GM23338 (cell line): ENCODE measurements around the gene MAPK8IP3. TPM values are rescaled to one million over a fixed set of nuclear protein-coding genes. Genes with fewer than 3 reads are reported as not detected.

Experiments used
- ATAC-seq: fragments of 200-7000 bp; cut with Tn5 transposase; 3 replicates; pipeline ENCODE4 v1.9.1; 2020
- DNase-seq: peaks from one replicate; pipeline ENCODE4 v3.0.0-alpha.2; 2015; ENCODE audit warnings: low spot score
- H2AFZ ChIP-seq: fragments of 200-600 bp; sonication (generic); 2 replicates; pipeline ENCODE4 v1.8.0; 2016; ENCODE audit warnings: antibody characterized with exemption, mild to moderate bottlenecking, moderate library complexity
- H3F3A ChIP-seq: fragments of 200-600 bp; sonication (generic); replicated peaks from 2 replicates; pipeline ENCODE4 v1.8.0; 2017; ENCODE audit warnings: antibody characterized with exemption, mixed run types, low read depth
- H3K27ac ChIP-seq: fragments of 200-600 bp; sonication (generic); 2 replicates; pipeline ENCODE4 v1.6.1; 2016; ENCODE audit warnings: low read depth
- H3K27me3 ChIP-seq: fragments of 200-600 bp; sonication (generic); 2 replicates; pipeline ENCODE4 v1.8.0; 2016; ENCODE audit warnings: mild to moderate bottlenecking, mixed run types, moderate library complexity; ENCODE audit not compliant: insufficient read depth
- H3K36me3 ChIP-seq: fragments of 200-600 bp; sonication (generic); 2 replicates; pipeline ENCODE4 v1.8.0; 2016; ENCODE audit warnings: mild to moderate bottlenecking; ENCODE audit not compliant: insufficient read depth
- H3K4me1 ChIP-seq: fragments of 200-600 bp; sonication (generic); 2 replicates; pipeline ENCODE4 v1.8.0; 2016; ENCODE audit warnings: mild to moderate bottlenecking, moderate library complexity; ENCODE audit not compliant: insufficient read depth
- H3K4me2 ChIP-seq: fragments of 200-600 bp; sonication (generic); 2 replicates; pipeline ENCODE4 v1.7.1; 2017; ENCODE audit warnings: mixed run types
- H3K4me3 ChIP-seq: fragments of 200-600 bp; sonication (generic); 2 replicates; pipeline ENCODE4 v1.6.1; 2016; ENCODE audit warnings: mixed run types
- H3K79me2 ChIP-seq: fragments of 200-600 bp; sonication (generic); replicated peaks from 2 replicates; pipeline ENCODE4 v1.8.0; 2017; ENCODE audit warnings: mild to moderate bottlenecking; ENCODE audit not compliant: insufficient read depth
- H3K9me2 ChIP-seq: fragments of 200-600 bp; sonication (generic); 2 replicates; pipeline ENCODE4 v1.8.0; 2017; ENCODE audit not compliant: insufficient read depth
- H4K20me1 ChIP-seq: fragments of 200-600 bp; sonication (generic); replicated peaks from 2 replicates; pipeline ENCODE4 v1.8.0; 2017; ENCODE audit warnings: mild to moderate bottlenecking; ENCODE audit not compliant: insufficient read depth
- H3K27ac Mint-ChIP-seq: 2 replicates; pipeline ENCODE4 v1.8.0; 2020; ENCODE audit warnings: inconsistent platforms, mild to moderate bottlenecking, moderate library complexity, mixed read lengths
- H3K27me3 Mint-ChIP-seq: 3 replicates; pipeline ENCODE4 v1.8.0; 2022; ENCODE audit warnings: low read depth, mild to moderate bottlenecking, moderate library complexity, mixed read lengths, inconsistent platforms; ENCODE audit not compliant: insufficient read depth, poor library complexity
- H3K36me3 Mint-ChIP-seq: 3 replicates; pipeline ENCODE4 v1.8.0; 2021; ENCODE audit warnings: low read depth, mild to moderate bottlenecking, inconsistent platforms, moderate library complexity, mixed read lengths
- H3K4me1 Mint-ChIP-seq: 3 replicates; pipeline ENCODE4 v1.8.0; 2020; ENCODE audit warnings: mild to moderate bottlenecking, inconsistent platforms, mixed read lengths
- H3K4me3 Mint-ChIP-seq: 3 replicates; pipeline ENCODE4 v1.8.0; 2021; ENCODE audit warnings: moderate library complexity, mild to moderate bottlenecking, inconsistent platforms, mixed read lengths
- H3K9me3 Mint-ChIP-seq: 3 replicates; pipeline ENCODE4 v1.8.0; 2020; ENCODE audit warnings: moderate library complexity, mild to moderate bottlenecking, inconsistent platforms, mixed read lengths
- CREB1 ChIP-seq: fragments of 250-450 bp; sonication (Bioruptor Pico); IDR thresholded peaks from 2 replicates; pipeline ENCODE4 v1.5.0; 2020; ENCODE audit warnings: low read depth, mild to moderate bottlenecking, moderate library complexity
- NANOG ChIP-seq: IDR thresholded peaks from 2 replicates; pipeline ENCODE4 v1.6.1; 2016; ENCODE audit warnings: antibody characterized with exemption, borderline replicate concordance
- REST ChIP-seq: IDR thresholded peaks from one replicate; pipeline ENCODE4 v1.6.1; 2018; ENCODE audit warnings: antibody characterized with exemption; ENCODE audit not compliant: unreplicated experiment
- STAT1 ChIP-seq: IDR thresholded peaks from one replicate; pipeline ENCODE4 v1.6.1; 2016; ENCODE audit warnings: antibody characterized with exemption; ENCODE audit not compliant: unreplicated experiment
- ZNF114 ChIP-seq: fragments of 250-450 bp; sonication (Bioruptor Pico); IDR thresholded peaks from 2 replicates; pipeline ENCODE4 v1.5.0; 2020; ENCODE audit warnings: mild to moderate bottlenecking, moderate library complexity
- ZNF462 ChIP-seq: fragments of 250-450 bp; sonication (Bioruptor Pico); IDR thresholded peaks from 2 replicates; pipeline ENCODE4 v1.5.0; 2020; ENCODE audit warnings: mild to moderate bottlenecking, moderate library complexity
- polyA plus RNA-seq: library from polyadenylated mRNA; unstranded; fragments of >200 nt; fragmentation: Nextera tagmentation; extraction: Ambion mirVana; gene quantifications from 2 replicates; pipeline ENCODE4 v1.2.1, GENCODE V29; 2016
- total RNA-seq: library from RNA; depleted of rRNA; stranded (reverse); fragments of >200 nt; shearing (Covaris generic); gene quantifications from 2 replicates; pipeline ENCODE4 v1.2.3, GENCODE V29; 2014

Gene MAPK8IP3
- total and polyA plus RNA-seq, 2 experiments from 2014 or later = 11.3 to 58.4 TPM

- no peak overlapping the region for H3K4me2 ChIP-seq
- Mint-ChIP-seq H3K27ac (no peak overlapping the region), H3K27me3 (peaks cover 21% of the 10 kb centered on the region), H3K4me3 (no peak overlapping the region), H3K9me3 (no peaks in the 10 kb centered on the region), H3K36me3 (no peaks in the 10 kb centered on the region), H3K4me1 (peaks cover 28% of the 10 kb centered on the region)
- H3K36me3 ChIP-seq = no peaks in the 10 kb centered on the region
- H3K27ac ChIP-seq = no peak overlapping the region
- H3K9me2 ChIP-seq = no peaks in the 10 kb centered on the region
- no peak for TF ChIP-seq STAT1
- no peaks in the 10 kb centered on the region for H3K27me3 ChIP-seq
- DNase-seq = no peak
- peaks cover 17% of the 10 kb centered on the region for H3F3A ChIP-seq
- no peak overlapping the region for H2AFZ ChIP-seq
- H3K4me3 ChIP-seq = no peak overlapping the region
- peaks cover 29% of the 10 kb centered on the region for H4K20me1 ChIP-seq
- ATAC-seq = no peak
- H3K79me2 ChIP-seq = peaks cover 64% of the 10 kb centered on the region
- H3K4me1 ChIP-seq = peaks cover 21% of the 10 kb centered on the region
Measured at GRCh38 chr16:1708768-1709180, 2.8 kb downstream of the MAPK8IP3 start.

GRCh38 chr16:1709356-1709755 lies 3.4 kb downstream of the MAPK8IP3 start:
- Histone ChIP-seq H3K27me3 (no peaks in the 10 kb centered on the region), H3K4me3 (no peak overlapping the region), H3F3A (peaks cover 11% of the 10 kb centered on the region), H3K4me2 (no peak overlapping the region), H3K27ac (no peak overlapping the region), H3K9me2 (no peaks in the 10 kb centered on the region), H2AFZ (no peak overlapping the region), H3K4me1 (peaks cover 26% of the 10 kb centered on the region), H3K36me3 (no peaks in the 10 kb centered on the region), H4K20me1 (peaks cover 27% of the 10 kb centered on the region), H3K79me2 (peaks cover 69% of the 10 kb centered on the region)
- no peak for ATAC-seq
- no peak for DNase-seq
- Mint-ChIP-seq H3K27me3 (peaks cover 21% of the 10 kb centered on the region), H3K27ac (no peak overlapping the region), H3K9me3 (no peaks in the 10 kb centered on the region), H3K4me1 (peaks cover 28% of the 10 kb centered on the region), H3K4me3 (no peak overlapping the region), H3K36me3 (no peaks in the 10 kb centered on the region)
- no peak for TF ChIP-seq STAT1
- TF ChIP-seq CREB1 (CRISPR knock-in tag) = no peak
- TF ChIP-seq NANOG = no peak
- TF ChIP-seq ZNF462 (CRISPR knock-in tag) = no peak
- no peak for TF ChIP-seq ZNF114
- TF ChIP-seq REST = no peak
